ENCODE results near the gene HLA-C.

GRCh38 chr6:31272436-31272835 lies 544 bp upstream of the HLA-C start:
- TF ChIP-seq NFYB (IDR thresholded peaks at IDR 0.05; ENCODE audit: insufficient read depth, low read depth, low read length) (no peak), RAD21 (IDR thresholded peaks at IDR 0.05; ENCODE audit: insufficient read depth, low read depth, low read length) (no peak), STAT3 (IDR thresholded peaks at IDR 0.05; ENCODE audit: low read depth, low read length) (no peak), RAD51 (IDR thresholded peaks at IDR 0.05) (no peak), PBX3 (IDR thresholded peaks at IDR 0.05; ENCODE audit: insufficient replicate concordance, low read depth, low read length) (no peak), POLR2AphosphoS5 (IDR thresholded peaks at IDR 0.05; ENCODE audit: low read length) (no peak), ESRRA (IDR thresholded peaks at IDR 0.05; ENCODE audit: low read length) (no peak)
- TF ChIP-seq, protein P1, sequence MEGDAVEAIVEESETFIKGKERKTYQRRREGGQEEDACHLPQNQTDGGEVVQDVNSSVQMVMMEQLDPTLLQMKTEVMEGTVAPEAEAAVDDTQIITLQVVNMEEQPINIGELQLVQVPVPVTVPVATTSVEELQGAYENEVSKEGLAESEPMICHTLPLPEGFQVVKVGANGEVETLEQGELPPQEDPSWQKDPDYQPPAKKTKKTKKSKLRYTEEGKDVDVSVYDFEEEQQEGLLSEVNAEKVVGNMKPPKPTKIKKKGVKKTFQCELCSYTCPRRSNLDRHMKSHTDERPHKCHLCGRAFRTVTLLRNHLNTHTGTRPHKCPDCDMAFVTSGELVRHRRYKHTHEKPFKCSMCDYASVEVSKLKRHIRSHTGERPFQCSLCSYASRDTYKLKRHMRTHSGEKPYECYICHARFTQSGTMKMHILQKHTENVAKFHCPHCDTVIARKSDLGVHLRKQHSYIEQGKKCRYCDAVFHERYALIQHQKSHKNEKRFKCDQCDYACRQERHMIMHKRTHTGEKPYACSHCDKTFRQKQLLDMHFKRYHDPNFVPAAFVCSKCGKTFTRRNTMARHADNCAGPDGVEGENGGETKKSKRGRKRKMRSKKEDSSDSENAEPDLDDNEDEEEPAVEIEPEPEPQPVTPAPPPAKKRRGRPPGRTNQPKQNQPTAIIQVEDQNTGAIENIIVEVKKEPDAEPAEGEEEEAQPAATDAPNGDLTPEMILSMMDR (IDR thresholded peaks at IDR 0.05 in 2 of 3, conservative IDR thresholded peaks at IDR 0.05 in 1 of 3; ENCODE audit: control insufficient read depth in 2 of 3, extremely low read depth in 1 of 3, insufficient read depth in 1 of 3, low read depth in 3 of 3, low read length in 3 of 3) = no peak

All from GM12878 (cell line).